Fibroblast of lung (primary cell): ENCODE results near the gene SMIM36. TPM values are rescaled to one million over a fixed set of nuclear protein-coding genes. Genes with fewer than 3 reads are reported as not detected.

ENCODE experiments used
- DNase-seq, 2 donors: peaks; one replicate each; pipeline versions ENCODE4 v3.0.0 to v3.0.0-alpha.2; 2010; ENCODE audit warnings: low read depth in 2 of 2
- H2AFZ ChIP-seq: 2 replicates; pipeline ENCODE4 v1.5.1; 2012; ENCODE audit warnings: low read length, control low read depth, inconsistent platforms
- H3K27ac ChIP-seq: 2 replicates; pipeline ENCODE4 v1.5.1; 2011; ENCODE audit warnings: low read length, control low read depth; ENCODE audit not compliant: insufficient read depth
- H3K27me3 ChIP-seq: 2 replicates; pipeline ENCODE4 v1.5.1; 2011; ENCODE audit warnings: mild to moderate bottlenecking, low read length; ENCODE audit not compliant: control insufficient read depth, insufficient read depth
- H3K36me3 ChIP-seq: 2 replicates; pipeline ENCODE4 v1.5.1; 2011; ENCODE audit warnings: low read length; ENCODE audit not compliant: control insufficient read depth, insufficient read depth
- H3K4me1 ChIP-seq: 2 replicates; pipeline ENCODE4 v1.5.1; 2011; ENCODE audit warnings: low read length; ENCODE audit not compliant: control insufficient read depth, insufficient read depth; ENCODE audit errors: extremely low read depth
- H3K4me2 ChIP-seq: 2 replicates; pipeline ENCODE4 v1.5.1; 2011; ENCODE audit warnings: low read length, control low read depth; ENCODE audit not compliant: insufficient read depth; ENCODE audit errors: extremely low read depth
- H3K4me3 ChIP-seq, 4 experiments: fragments of 200-600 bp in 1 of 4; sonication (generic) in 1 of 4; replicated peaks in 1 of 4; 2 replicates each; pipeline ENCODE4 v1.5.1; 2011 to 2016; ENCODE audit warnings: low read length in 4 of 4, low read depth in 3 of 4, mild to moderate bottlenecking in 3 of 4, control low read depth in 2 of 4, inconsistent platforms in 1 of 4, mixed read lengths in 1 of 4; ENCODE audit not compliant: insufficient read depth in 1 of 4; ENCODE audit errors: control extremely low read depth in 1 of 4
- H3K79me2 ChIP-seq: 2 replicates; pipeline ENCODE4 v1.5.1; 2012; ENCODE audit warnings: mild to moderate bottlenecking, low read length, inconsistent platforms; ENCODE audit not compliant: control insufficient read depth, insufficient read depth
- H3K9ac ChIP-seq: 2 replicates; pipeline ENCODE4 v1.5.1; 2011; ENCODE audit warnings: mild to moderate bottlenecking, low read length, control low read depth; ENCODE audit not compliant: insufficient read depth
- H3K9me3 ChIP-seq: 2 replicates; pipeline ENCODE4 v1.5.1; 2012; ENCODE audit warnings: low read depth, low read length; ENCODE audit not compliant: control insufficient read depth, insufficient read depth
- H4K20me1 ChIP-seq: 2 replicates; pipeline ENCODE4 v1.5.1; 2011; ENCODE audit warnings: low read length; ENCODE audit not compliant: control insufficient read depth, insufficient read depth; ENCODE audit errors: extremely low read depth
- CTCF ChIP-seq, 2 donors: IDR thresholded peaks in 1 of 2; conservative IDR thresholded peaks in 1 of 2; 1 replicate in 1 of 2; 2 replicates in 1 of 2; pipeline ENCODE4 v1.5.1; 2011 to 2012; ENCODE audit warnings: low read length in 2 of 2, control low read depth in 1 of 2, inconsistent platforms in 1 of 2, low read depth in 1 of 2, mild to moderate bottlenecking in 1 of 2
- EZH2 ChIP-seq: IDR thresholded peaks from 2 replicates; pipeline ENCODE4 v1.5.1; 2012; ENCODE audit warnings: low read length, control low read depth, mild to moderate bottlenecking; ENCODE audit errors: missing control alignments
- polyA plus RNA-seq, 2 donors: library from polyadenylated mRNA; depleted of rRNA in 1 of 2; stranded (reverse) in 1 of 2; unstranded in 1 of 2; fragments of >200 nt; gene quantifications; 2 replicates each; pipeline ENCODE4 v1.2.1, GENCODE V29; 2011 to 2012; ENCODE audit warnings: missing spikeins in 1 of 2
- total RNA-seq: library from RNA; depleted of rRNA; stranded (reverse); fragments of >200 nt; gene quantifications from 2 replicates; pipeline ENCODE4 v1.2.1, GENCODE V29; 2014

The SMIM36 gene
- total and polyA plus RNA-seq, 2 donors (not counting 1 experiment from before 2014, with no cell fraction given): not detected

- Histone ChIP-seq H3K27ac (no peak overlapping the region), H3K9me3 (no peaks in the 10 kb centered on the region), H3K27me3 (no peaks in the 10 kb centered on the region), H3K4me2 (no peak overlapping the region), H2AFZ (no peak overlapping the region), H3K36me3 (no peaks in the 10 kb centered on the region), H3K4me3 (no peak overlapping the region), H3K4me1 (no peaks in the 10 kb centered on the region), H4K20me1 (no peaks in the 10 kb centered on the region), H3K9ac (no peak overlapping the region), H3K79me2 (no peaks in the 10 kb centered on the region)
- DNase-seq: no peak
- no peak for TF ChIP-seq CTCF (conservative IDR thresholded peaks at IDR 0.05 in 1 of 2, IDR thresholded peaks at IDR 0.05 in 1 of 2; ENCODE audit: low read depth in 1 of 2, low read length in 2 of 2)
- no peak for TF ChIP-seq EZH2
Measured at GRCh38 chr17:55482591-55483389, 28.5 kb downstream of the SMIM36 start.

- Histone ChIP-seq H3K9ac (no peak overlapping the region), H3K79me2 (no peaks in the 10 kb centered on the region), H3K27me3 (no peaks in the 10 kb centered on the region), H4K20me1 (no peaks in the 10 kb centered on the region), H3K4me1 (no peaks in the 10 kb centered on the region), H3K27ac (no peak overlapping the region), H3K4me2 (no peak overlapping the region), H3K9me3 (no peaks in the 10 kb centered on the region), H3K4me3 (no peak overlapping the region), H2AFZ (no peak overlapping the region), H3K36me3 (no peaks in the 10 kb centered on the region)
- TF ChIP-seq CTCF (conservative IDR thresholded peaks at IDR 0.05 in 1 of 2, IDR thresholded peaks at IDR 0.05 in 1 of 2; ENCODE audit: low read depth in 1 of 2, low read length in 2 of 2): no peak
- TF ChIP-seq EZH2: no peak
- no peak for DNase-seq
Measured at GRCh38 chr17:55480631-55481315, 30.5 kb downstream of the SMIM36 start.

GRCh38 chr17:55479903-55480302 is 31.3 kb downstream of the SMIM36 start:
- H3K4me1 ChIP-seq: no peaks in the 10 kb centered on the region
- H4K20me1 ChIP-seq: no peaks in the 10 kb centered on the region
- H2AFZ ChIP-seq: no peak overlapping the region
- no peak overlapping the region for H3K4me2 ChIP-seq
- H3K27ac ChIP-seq: no peak overlapping the region
- H3K4me3 ChIP-seq: no peak overlapping the region
- H3K27me3 ChIP-seq: no peaks in the 10 kb centered on the region
- no peaks in the 10 kb centered on the region for H3K79me2 ChIP-seq
- H3K36me3 ChIP-seq: no peaks in the 10 kb centered on the region
- H3K9me3 ChIP-seq: no peaks in the 10 kb centered on the region
- DNase-seq: no peak
- TF ChIP-seq EZH2 (no peak), CTCF (conservative IDR thresholded peaks at IDR 0.05 in 1 of 2, IDR thresholded peaks at IDR 0.05 in 1 of 2; ENCODE audit: low read depth in 1 of 2, low read length in 2 of 2) (no peak)
- H3K9ac ChIP-seq: no peak overlapping the region
